ENCODE results near the gene TTN. TPM values are rescaled to one million over a fixed set of nuclear protein-coding genes. Genes with fewer than 3 reads are reported as not detected.

TTN gene
- total RNA-seq, 1 experiment from 2014 or later: 0.13 TPM

DNA sequence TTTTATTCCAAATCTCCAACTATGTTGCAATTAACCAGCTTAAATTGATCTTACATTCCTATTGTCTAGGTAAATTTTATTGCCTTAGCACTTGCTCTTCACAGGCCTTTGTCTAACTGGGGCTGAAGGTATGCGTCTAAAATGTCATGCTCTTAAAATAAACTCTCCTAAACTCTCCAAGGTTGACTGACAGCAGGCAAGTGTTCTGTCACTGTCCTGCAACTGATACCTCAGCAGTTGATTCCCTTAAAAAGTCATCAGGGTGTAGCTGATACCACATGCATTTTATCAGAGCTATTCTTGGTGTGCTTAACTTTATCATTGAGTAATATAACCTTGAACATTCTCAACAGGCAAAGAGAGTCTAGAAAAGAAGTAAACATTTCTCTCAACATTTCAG lies 680 bp downstream of the TTN start:
- in situ Hi-C loops (cut with HindIII; ENCODE audit: low pct_unique_long_range_greater_than_20kb, low sequenced_read_pairs) (no loop called here), intact Hi-C loops (cut with micrococcal nuclease; ENCODE audit: unreplicated experiment) (no loop called here)
- ChIA-PET CTCF (no interaction called here), POLR2A (no interaction called here)
- DNase-seq (ENCODE audit: low read depth, low spot score) (no peak), ATAC-seq (no peak)
- Histone ChIP-seq H3K27ac (ENCODE audit: low read length) (no peak overlapping the region), H3K4me1 (ENCODE audit: control insufficient read depth, insufficient read depth, low read length) (no peaks in the 10 kb centered on the region), H3K27me3 (ENCODE audit: control insufficient read depth, insufficient read depth, low read length) (no peaks in the 10 kb centered on the region), H3K36me3 (ENCODE audit: control insufficient read depth, insufficient read depth, low read length) (no peaks in the 10 kb centered on the region), H3K9me3 (ENCODE audit: control insufficient read depth, insufficient read depth, low read depth, low read length) (no peaks in the 10 kb centered on the region), H3K4me3 (ENCODE audit: low read depth in 2 of 2, low read length in 2 of 2) (no peak overlapping the region)
- TF ChIP-seq, protein P1, sequence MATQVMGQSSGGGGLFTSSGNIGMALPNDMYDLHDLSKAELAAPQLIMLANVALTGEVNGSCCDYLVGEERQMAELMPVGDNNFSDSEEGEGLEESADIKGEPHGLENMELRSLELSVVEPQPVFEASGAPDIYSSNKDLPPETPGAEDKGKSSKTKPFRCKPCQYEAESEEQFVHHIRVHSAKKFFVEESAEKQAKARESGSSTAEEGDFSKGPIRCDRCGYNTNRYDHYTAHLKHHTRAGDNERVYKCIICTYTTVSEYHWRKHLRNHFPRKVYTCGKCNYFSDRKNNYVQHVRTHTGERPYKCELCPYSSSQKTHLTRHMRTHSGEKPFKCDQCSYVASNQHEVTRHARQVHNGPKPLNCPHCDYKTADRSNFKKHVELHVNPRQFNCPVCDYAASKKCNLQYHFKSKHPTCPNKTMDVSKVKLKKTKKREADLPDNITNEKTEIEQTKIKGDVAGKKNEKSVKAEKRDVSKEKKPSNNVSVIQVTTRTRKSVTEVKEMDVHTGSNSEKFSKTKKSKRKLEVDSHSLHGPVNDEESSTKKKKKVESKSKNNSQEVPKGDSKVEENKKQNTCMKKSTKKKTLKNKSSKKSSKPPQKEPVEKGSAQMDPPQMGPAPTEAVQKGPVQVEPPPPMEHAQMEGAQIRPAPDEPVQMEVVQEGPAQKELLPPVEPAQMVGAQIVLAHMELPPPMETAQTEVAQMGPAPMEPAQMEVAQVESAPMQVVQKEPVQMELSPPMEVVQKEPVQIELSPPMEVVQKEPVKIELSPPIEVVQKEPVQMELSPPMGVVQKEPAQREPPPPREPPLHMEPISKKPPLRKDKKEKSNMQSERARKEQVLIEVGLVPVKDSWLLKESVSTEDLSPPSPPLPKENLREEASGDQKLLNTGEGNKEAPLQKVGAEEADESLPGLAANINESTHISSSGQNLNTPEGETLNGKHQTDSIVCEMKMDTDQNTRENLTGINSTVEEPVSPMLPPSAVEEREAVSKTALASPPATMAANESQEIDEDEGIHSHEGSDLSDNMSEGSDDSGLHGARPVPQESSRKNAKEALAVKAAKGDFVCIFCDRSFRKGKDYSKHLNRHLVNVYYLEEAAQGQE (IDR thresholded peaks at IDR 0.05; ENCODE audit: insufficient read depth in 1 of 2, low read depth in 2 of 2, low read length in 1 of 2): no peak
- TF ChIP-seq, protein P2, sequence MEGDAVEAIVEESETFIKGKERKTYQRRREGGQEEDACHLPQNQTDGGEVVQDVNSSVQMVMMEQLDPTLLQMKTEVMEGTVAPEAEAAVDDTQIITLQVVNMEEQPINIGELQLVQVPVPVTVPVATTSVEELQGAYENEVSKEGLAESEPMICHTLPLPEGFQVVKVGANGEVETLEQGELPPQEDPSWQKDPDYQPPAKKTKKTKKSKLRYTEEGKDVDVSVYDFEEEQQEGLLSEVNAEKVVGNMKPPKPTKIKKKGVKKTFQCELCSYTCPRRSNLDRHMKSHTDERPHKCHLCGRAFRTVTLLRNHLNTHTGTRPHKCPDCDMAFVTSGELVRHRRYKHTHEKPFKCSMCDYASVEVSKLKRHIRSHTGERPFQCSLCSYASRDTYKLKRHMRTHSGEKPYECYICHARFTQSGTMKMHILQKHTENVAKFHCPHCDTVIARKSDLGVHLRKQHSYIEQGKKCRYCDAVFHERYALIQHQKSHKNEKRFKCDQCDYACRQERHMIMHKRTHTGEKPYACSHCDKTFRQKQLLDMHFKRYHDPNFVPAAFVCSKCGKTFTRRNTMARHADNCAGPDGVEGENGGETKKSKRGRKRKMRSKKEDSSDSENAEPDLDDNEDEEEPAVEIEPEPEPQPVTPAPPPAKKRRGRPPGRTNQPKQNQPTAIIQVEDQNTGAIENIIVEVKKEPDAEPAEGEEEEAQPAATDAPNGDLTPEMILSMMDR (IDR thresholded peaks at IDR 0.05): no peak
- no peak for TF ChIP-seq TCF7L2 (IDR thresholded peaks at IDR 0.05; ENCODE audit: low read depth, low read length)
- BruUV-seq (replicated peaks): no TSS peak

DNA sequence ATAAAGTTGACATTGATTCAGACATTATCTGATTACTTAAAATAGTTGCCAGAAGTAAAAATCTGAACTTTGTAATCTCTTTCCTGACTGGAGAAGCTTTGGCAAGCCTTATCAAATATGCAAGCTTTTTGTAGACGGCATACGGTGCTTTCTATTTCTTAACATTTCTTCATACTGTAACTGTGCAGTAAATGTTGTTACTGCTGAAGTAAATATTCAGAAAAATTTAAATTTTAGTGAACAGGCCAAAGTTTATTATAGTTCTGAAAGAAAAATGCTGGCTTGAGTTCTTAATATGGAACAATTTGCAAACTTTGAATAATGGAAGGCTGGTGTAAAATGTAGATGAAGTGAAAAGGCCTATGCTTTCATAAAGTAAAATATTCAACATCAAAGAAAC lies 1.8 kb downstream of the TTN start:
- TF ChIP-seq TCF7L2 (IDR thresholded peaks at IDR 0.05; ENCODE audit: low read depth, low read length) (no peak), POLR2AphosphoS5 (IDR thresholded peaks at IDR 0.05; ENCODE audit: low read depth, low read length) (no peak), SIN3A (IDR thresholded peaks at IDR 0.05; ENCODE audit: borderline replicate concordance, insufficient read depth, low read depth, low read length) (no peak)
- TF ChIP-seq, protein P1 (IDR thresholded peaks at IDR 0.05; ENCODE audit: insufficient read depth in 1 of 2, low read depth in 2 of 2, low read length in 1 of 2): no peak
- TF ChIP-seq, protein P2 (IDR thresholded peaks at IDR 0.05): no peak
- no peak for ATAC-seq
- Histone ChIP-seq H3K4me1 (ENCODE audit: control insufficient read depth, insufficient read depth, low read length) (no peaks in the 10 kb centered on the region), H3K9me3 (ENCODE audit: control insufficient read depth, insufficient read depth, low read depth, low read length) (no peaks in the 10 kb centered on the region), H3K27ac (ENCODE audit: low read length) (no peak overlapping the region), H3K27me3 (ENCODE audit: control insufficient read depth, insufficient read depth, low read length) (no peaks in the 10 kb centered on the region), H3K4me3 (ENCODE audit: low read depth in 2 of 2, low read length in 2 of 2) (no peak overlapping the region), H3K36me3 (ENCODE audit: control insufficient read depth, insufficient read depth, low read length) (no peaks in the 10 kb centered on the region)
- in situ Hi-C loops (cut with HindIII; ENCODE audit: low pct_unique_long_range_greater_than_20kb, low sequenced_read_pairs) (no loop called here), intact Hi-C loops (cut with micrococcal nuclease; ENCODE audit: unreplicated experiment) (no loop called here)
- POLR2A ChIA-PET: no interaction called here
- CTCF ChIA-PET: no interaction called here
- no TSS peak for BruUV-seq (replicated peaks)
- DNase-seq (ENCODE audit: low read depth, low spot score): no peak

Measured in Panc1 (cell line).